ENCODE data around the gene TTI1.

The TTI1 gene

DNA sequence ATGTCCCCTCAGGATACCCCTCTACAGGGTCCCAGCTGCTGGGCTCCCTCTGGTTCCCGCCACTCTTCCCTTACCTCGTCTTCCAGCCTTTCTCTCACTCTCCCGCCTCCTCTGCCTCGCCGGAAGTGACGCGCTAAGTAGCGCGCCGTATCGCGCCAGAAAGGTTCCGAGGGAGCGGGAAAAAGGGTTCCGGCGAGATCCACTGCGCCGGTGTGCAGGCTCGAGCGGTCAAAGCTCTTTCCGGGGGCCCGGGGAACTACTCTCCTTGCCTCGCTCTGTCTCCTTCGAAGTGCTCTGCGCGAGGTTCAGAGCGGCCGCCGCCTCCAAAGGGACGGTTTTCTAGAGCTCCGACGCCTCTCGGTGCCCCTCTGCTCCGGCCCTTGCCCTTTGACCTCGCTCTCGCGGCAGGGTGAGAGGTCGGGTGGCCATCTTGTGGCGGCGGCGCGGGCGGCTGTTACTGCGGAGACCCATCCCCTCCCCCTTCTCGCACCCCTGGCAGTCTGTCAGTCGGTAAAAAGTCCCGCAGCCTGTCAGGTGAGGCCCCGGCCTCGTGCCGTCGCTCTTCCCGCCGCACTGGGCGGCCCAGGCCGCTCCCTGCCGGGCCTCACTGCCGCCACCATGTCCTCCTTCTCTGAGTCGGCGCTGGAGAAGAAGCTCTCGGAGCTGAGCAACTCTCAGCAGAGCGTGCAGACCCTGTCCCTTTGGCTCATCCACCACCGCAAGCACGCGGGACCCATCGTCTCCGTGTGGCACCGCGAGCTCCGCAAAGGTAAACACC is at the start of gene TTI1, which contains the start of gene RPRD1B:
Gene TTI1, minus strand, starts transcription at position 127 of the 778 bp plus-strand sequence. CDS start 19,640 bp downstream, outside the sequence.
Gene RPRD1B, plus strand, starts transcription at position 417 of the 778 bp plus-strand sequence. Its CDS starts 202 bp downstream, at position 619.
- DNase-seq (ENCODE audit: insufficient read length, low spot score) (peak; percentile 98), FAIRE-seq (peak; percentile 98)

DNA sequence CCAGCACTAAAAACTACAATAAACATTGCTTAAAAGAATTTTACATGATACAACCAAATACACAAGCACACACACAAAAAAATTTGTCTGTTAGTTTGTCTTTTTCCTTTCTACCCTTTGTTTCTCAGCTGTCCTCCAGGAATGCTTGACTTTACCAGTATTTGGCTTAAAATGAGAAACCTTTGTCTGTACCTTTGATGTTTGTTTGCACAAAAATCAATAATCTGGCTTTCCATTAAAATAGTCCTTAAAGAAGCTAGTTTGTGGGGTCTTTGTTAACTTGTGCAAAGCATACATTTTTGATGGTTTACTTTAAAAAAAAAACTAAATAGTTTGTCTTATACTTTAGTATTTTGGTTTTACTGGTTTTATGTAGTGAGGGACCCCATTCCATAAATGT is 49.6 kb upstream of the TTI1 start:
- DNase-seq (ENCODE audit: insufficient read length, low spot score), result no peak
- FAIRE-seq, result no peak

DNA sequence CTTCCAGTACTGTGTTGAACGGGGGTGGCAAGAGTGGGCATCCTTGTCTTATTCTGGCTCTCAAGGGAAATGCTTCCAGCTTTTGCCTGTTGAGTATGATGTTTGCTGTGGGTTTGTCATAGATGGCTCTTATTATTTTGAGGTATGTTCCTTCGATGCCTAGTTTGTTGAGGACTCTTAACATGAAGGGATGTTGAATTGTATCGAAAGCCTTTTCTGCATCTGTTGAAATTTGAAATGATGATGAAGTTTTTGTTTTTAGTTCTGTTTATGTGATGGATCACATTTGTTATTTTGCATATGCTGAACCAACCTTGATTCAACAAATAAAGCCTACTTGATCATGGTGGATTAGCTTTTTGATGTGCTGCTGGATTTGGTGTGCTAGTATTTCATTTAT is 48.3 kb upstream of the TTI1 start:
- DNase-seq (ENCODE audit: insufficient read length, low spot score) (no peak), FAIRE-seq (no peak)

DNA sequence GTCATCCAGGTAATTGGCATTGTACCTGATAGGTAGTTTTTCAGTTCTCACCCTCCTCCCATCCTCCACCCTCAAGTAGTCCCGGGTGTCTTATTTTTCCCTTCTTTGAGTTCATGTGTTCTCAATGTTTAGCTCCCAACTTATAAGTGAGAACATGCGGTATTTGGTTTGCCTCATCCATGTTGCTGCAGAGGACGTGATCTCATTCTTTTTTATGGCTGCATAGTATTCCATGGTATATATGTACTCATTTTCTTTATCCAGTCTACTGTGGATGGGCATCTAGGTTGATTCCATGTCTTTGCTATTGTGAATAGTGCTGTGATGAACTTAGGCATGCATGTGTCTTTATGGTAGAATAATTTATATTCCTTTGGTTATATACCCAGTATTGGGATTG is 46.1 kb upstream of the TTI1 start:
- no peak for DNase-seq (ENCODE audit: insufficient read length, low spot score)
- FAIRE-seq, result no peak

DNA sequence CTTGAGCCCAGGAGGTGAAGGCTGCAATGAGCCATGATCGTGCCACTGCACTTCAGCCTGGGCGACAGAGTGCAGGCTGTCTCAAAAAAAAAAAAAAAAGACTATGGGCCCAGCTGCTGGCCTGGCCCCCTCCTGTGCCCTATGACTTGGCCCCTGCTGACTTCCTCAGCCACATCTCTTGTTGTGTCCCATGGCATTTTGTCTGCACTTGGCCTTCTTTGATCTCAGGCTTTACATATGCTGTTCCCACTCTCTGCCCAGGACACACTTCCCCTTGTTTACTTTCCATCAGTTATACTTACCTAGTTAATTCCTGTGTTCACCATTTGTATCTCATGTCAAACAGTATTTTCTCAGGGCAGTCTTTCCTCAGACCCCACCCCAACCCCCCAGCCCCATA is 44.8 kb upstream of the TTI1 start:
- DNase-seq (ENCODE audit: insufficient read length, low spot score) (no peak), FAIRE-seq (no peak)

DNA sequence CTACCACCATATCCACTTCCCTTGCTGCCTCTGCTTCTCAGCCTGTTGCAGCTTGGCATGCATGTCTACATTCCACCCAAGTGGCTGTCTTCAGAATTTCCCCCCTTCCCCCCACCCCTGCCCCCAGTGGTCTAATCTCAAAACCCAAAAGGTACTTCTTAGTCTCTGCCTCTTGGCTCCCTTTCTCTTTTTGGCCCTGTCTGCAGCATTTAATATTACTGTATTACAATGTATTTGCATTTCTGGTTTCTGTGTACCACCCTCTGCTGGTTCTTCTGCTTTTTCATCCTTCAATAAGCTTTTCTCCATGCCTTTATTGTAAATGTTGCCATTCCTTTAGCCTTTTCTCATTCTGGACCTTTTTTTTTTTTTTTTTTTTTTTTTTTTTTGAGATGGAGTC is 43.3 kb upstream of the TTI1 start:
- DNase-seq (ENCODE audit: insufficient read length, low spot score) (no peak), FAIRE-seq (no peak)

DNA sequence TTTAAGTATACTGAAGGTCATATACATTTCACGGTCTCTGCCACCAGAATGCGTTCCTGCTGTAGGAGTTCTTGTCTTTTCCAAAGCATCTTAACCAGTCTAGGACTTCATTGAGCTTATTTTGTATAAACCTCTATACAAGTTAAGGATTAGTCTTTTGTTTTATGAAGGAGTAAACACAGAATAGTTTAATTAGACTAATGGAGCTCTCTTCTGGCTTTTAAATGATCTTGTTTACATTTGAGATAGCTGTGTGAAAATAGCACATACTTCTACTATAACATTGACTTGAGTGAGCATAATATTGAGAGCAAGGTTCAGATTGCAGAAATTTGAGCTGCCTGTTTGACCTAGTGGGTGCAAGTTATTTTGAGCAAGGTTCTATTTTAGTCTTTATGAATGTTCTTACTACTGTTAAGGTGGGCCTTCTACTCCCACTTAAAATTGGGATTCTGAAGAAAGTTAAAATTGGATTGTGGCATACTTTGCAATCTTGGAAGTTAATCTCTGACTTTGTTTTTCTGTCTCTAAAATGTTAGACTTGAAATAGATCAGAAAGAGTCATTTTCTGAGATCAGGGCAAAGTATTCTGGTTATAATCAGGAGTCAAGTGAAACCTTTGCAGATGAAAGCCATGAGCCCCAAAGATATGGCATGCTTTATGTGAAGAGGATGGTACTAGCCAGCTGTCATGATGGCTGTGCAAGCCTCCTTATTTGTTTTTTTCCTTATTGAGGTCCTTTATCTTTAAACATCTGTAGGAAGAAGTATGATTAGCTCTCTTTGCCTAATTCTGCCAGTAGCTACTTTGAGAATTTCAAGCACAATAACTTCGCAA is 42.1 kb upstream of the TTI1 start:
- FAIRE-seq, result no peak
- no peak for DNase-seq (ENCODE audit: insufficient read length, low spot score)

DNA sequence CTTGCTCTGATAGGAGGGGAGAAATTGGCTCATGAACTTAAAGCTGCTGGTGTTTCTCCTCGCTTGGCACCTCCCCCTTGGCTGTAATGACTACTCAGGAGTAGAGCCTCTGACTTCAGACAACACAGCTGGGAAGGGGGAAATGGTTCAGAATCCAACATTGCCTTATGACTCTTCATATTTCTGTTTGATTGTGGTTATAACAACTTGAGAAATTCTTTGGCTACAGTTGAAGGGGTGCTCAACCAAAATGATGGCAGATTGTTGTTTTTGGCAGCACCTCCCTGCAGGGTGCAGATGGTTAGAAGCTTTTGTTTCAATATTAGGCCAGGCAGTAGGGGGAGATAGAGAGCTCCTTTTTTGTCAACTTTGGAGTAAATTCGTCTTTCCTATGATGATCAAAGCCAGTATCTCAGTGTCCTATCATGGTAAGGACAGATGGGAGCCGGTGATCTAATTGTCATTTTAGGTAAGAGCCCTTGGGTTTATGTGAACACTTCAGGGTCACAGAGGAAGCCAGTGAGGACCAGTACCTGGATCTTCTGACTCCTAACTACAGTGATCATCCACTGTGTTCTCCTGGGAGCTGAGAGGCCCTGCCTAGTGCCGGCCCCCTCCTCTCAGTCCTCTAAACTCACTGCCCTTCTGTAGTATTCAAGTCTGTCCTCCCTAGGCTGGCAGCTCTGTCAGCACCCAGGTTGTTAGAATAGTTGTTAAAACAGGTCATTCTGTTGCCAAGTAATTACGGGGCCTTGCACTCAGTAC is 40.2 kb upstream of the TTI1 start:
- DNase-seq (ENCODE audit: insufficient read length, low spot score) (peak; percentile 84), FAIRE-seq (peak; percentile 84)

DNA sequence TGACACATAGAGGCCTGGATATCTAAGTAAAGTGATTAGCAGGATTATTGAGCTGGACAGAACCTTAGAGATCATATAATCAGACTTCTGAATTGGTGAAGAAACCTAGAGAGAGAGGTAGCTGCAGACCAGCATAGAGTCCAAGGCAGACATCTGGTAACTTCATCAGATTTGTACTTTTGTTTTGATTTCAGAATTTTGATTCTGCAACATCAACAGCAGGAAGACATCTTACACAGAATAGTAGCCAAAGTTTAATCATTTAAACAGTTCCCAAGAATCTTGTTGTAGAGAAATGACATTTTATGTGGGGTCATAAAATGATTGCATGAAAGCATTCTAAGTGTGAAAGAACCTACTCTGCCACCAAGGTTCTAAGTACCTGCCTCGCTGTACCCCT is 39.6 kb upstream of the TTI1 start:
- DNase-seq (ENCODE audit: insufficient read length, low spot score), result no peak
- no peak for FAIRE-seq

DNA sequence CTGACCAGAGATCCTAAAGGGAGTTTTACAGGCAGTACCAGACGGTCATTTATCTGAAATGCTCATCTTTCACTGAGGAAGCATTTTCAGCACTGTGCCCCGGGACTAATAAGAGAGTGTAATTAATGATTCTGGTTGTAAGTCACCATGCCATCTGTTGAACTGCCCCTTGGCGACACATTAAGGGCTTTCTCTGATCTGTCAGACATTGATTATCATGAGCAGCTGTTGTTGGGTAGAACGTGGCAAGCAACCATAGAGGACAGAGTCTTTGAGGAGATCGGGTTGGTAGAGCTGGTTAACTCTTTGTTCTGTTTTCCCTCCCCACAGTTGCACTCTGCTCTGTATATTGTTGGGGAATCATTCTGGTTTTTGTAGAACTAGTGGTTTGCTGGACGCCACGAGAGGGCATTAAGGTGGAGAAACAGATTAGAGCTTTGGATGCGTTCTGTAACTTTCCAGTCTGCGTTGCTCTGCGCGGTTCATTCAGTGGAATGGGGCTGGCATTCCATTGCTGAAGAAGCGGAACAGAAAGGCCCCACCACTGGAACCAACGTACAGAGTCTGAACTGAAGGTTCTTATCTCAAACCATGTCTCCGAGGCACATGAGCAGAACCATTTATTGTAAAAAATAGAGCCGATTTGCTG is 34.6 kb upstream of the TTI1 start:
- DNase-seq (ENCODE audit: insufficient read length, low spot score) (no peak), FAIRE-seq (peak; percentile 36)

DNA sequence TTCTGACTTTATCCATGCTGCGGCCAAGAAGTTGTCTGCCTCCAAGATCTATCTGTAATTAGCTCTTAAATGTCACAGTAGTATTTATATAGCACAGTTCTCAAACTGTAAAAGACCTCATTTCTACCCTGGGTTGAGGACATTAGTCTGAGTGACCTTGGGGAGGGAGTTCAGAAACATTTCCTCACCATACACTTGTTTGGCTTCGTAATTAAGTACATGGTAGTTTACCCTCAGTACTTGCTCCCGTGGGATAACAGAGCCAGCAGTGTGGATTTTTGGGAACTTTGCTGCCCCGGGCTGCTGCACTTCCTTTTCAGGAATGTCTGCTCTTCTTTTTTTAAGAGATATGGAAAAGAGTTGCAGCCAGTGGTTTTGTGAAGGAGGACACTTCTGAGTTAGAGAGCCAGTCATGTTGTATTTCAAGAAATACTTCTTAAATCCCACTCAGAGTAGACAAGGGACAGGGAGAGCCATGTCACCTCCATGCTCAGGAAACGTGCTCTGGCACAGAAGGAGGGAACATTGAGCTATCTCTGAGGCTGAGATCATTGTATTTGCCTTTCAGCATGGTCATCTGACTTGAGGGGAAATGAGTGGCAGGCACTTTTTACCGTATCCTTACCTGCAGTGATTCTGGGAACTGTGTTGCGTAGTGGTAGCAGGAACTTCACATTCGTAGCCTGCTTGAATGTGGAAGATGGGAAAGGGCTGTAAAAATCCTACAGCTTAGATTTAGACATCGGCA is 33.9 kb upstream of the TTI1 start:
- peak; percentile 46 for FAIRE-seq

DNA sequence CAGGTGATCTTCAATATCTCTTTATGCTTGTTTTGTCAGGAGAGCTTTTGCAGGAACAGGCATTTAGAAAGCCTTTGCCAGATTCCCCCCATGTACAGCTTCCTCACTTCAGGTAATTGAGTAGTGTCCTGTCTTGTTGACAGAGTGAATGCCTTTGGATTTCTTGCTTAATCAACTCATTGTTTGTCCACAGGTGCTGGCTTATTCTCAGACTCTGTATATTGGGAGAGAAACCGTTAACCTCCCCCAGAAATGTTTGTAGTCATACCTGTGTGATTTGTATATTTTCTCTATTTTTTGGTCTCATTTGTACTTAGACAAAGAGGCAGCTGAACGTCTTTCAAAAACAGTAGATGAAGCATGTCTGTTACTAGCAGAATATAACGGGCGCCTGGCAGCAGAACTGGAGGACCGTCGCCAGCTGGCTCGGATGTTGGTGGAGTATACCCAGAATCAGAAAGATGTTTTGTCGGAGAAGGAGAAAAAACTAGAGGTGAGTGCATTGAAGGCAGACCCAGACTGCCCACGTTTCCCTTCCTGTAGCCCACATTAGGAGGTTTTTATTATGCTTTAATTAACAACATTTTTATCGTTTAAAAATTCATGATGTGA is 32.6 kb upstream of the TTI1 start:
- DNase-seq (ENCODE audit: insufficient read length, low spot score) (no peak), FAIRE-seq (no peak)

More for the DNA sequence above, 33.9 kb upstream of the TTI1 start:
- no peak for DNase-seq (ENCODE audit: insufficient read length, low spot score)

DNA sequence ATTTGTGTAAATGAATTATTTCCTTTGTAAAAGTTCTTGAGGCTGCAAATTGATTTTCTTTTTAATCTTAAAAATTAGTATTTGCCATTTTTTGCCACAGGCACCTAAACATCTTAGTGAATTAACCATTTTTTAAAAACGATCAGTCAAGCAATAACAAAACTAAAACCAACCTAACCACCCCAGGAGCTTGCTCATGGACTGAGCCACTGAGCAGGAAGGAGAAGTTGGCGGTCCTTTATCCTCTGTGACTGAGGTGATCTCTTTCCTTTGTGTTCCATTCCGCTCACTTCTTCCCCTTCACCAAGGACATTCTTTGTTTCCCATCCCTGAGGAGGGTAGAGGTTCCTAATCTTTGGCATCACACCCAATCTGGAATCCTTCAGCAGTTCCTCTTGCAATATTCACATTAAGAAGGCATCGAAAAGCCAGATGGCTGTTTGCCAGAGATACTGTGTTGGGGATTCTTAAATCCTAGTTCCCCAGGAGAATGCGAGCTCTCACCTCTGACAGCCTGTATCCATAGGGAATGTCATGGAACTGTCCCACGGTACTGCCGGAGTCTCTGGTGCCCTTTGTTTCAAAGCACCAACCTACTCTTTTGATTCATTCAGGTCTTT is 30.8 kb upstream of the TTI1 start:
- no peak for FAIRE-seq

DNA sequence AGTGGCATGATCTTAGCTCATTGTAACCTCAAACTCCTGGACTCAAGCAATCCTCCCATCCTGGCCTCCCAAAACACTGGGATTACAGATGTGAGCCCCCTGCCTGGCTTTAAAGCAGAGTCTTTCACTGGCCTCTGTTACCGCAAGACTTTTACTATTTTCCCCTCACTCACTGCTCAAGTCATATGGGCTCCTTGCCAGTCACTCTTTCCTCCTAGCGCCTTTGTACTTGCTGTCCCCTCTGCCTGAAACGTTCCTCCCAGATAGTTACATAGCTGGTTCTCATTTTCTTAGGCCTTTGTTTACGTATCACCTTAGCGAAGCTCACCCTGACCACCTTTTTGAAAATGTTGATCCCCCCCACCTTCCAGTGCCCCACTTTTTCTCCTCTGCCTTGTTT is 29.6 kb upstream of the TTI1 start:
- FAIRE-seq (no peak), DNase-seq (ENCODE audit: insufficient read length, low spot score) (no peak)

More for the DNA sequence above, 30.8 kb upstream of the TTI1 start:
- DNase-seq (ENCODE audit: insufficient read length, low spot score), result no peak

DNA sequence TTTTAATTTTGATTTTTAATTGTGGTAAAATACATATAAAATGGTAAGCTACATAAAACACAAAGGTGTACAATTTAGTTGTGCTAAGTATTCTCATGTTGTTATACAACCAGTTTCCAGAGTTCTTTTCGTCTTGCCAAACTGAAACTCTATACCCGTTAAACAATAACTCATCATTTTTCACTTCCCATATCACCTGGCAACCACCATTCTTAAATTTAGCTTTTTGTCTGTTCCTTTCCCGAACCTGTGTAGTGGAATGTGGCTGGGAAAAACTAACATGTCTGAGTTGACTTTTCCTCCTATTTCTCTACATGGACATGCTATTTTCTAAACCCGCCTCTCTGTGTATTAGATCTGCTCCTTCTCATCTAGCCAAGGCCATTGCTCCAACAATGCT is 27.9 kb upstream of the TTI1 start:
- no peak for FAIRE-seq
- DNase-seq (ENCODE audit: insufficient read length, low spot score), result no peak

DNA sequence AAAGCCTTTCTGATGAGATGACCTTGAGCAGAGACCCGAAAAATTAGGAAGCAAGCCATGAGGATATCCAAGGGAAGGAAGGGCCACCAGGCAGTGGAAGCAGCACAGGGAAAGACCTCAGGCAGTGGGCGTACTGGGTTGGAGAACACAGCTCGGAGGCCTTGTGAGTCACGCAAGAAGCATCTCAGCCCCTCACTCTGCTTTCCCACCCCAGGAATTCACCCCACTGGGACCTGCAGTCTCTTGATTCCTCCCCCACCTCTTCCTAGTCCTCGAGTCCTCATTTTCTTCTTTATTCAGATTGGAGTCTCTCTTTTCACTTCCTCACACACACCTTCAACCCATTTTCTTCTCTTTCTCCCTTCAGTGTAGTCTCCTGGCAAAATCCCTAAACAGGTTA is 27.3 kb upstream of the TTI1 start:
- FAIRE-seq, result peak; percentile 87
- DNase-seq (ENCODE audit: insufficient read length, low spot score), result peak; percentile 35

DNA sequence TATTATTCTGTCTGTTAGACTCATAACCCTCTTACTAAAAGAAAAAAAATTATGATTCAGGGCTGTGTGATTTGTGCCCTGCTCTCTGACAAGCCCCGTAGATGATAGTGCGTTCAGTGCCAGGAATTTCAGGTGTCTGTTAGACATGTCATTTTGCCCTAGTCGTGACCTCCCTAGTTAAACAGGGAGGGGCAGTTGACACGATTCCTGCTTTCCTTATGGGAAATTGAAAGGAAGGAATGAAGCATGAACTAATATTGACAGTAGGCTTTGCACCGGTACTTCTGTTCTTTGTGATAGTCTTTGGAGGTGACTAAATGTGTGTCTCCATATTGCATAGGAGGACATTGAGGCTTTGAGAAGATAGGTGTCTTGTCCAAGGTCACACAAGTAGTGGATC is 26.6 kb upstream of the TTI1 start:
- DNase-seq (ENCODE audit: insufficient read length, low spot score) (no peak), FAIRE-seq (no peak)

DNA sequence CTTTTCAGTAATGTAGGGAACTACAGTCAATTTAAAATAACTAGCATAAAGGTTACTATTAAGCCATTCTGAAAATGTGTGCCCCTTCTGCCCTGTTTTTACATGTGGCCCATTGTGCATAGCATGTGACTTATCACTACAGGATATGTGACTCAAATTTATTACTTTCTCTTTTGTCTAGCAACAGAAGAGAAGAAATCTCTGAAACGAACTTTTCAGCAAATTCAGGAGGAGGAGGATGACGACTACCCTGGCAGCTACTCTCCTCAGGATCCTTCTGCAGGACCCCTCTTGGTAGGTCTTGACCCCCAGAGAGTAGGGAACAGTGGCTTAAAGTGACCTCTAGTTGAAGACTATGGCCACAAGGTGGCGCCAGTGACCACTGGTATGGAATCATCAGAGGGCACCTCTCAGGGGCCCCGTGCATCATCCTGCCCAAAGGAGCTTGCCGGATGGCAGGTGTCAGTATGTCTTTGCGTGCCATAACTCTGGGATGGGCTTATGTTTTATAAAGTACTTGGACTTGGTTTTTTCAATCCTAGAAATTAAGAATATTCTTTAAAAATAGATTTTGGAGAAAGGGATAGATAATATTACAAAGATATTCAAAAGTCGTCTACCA is 24.2 kb upstream of the TTI1 start:
- FAIRE-seq, result peak; percentile 93
- peak; percentile 92 for DNase-seq (ENCODE audit: insufficient read length, low spot score)

DNA sequence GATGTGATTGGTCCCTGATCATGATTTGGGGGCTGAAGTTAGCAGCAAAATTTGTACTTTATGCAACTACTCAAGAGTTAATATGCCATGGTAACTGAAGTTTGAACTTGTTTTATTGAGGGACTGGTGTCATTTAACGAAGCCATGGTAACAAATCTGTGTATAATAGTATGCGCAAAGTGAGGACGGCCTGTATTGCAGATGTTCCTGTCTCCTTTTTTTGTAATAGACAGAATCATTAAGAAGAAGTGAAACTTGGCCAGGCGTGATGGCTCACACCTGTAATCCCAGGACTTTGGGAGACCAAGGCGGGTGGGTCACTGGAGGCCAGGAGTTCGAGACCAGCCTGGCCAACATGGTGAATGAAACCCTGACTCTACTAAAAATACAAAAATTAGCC is 22.6 kb upstream of the TTI1 start:
- DNase-seq (ENCODE audit: insufficient read length, low spot score), result no peak
- no peak for FAIRE-seq

Measured in HTR-8/SVneo (cell line).